ENCODE results near the gene MPI.

Gene MPI

GRCh38 chr15:74937590-74938371 lies 47.9 kb downstream of the MPI start, which contains the start of gene COX5A (continued):
- TF ChIP-seq ZNF513 (tag by site-specific recombination; IDR thresholded peaks at IDR 0.05) (0 out of 2 replicates have a peak, but pooled peaks have one; percentile 8), ZEB2 (tag by site-specific recombination; IDR thresholded peaks at IDR 0.05) (peak; percentile 85), BCL11A (tag by site-specific recombination; IDR thresholded peaks at IDR 0.05; ENCODE audit: low read depth) (peak; percentile 78), AEBP2 (tag by site-specific recombination; IDR thresholded peaks at IDR 0.05; ENCODE audit: borderline replicate concordance) (no peak), ZNF292 (tag by site-specific recombination; IDR thresholded peaks at IDR 0.05; ENCODE audit: borderline replicate concordance, low read depth) (peak; percentile 31; the same call in 1 of the 2 replicates), HOXA7 (CRISPR knock-in tag; IDR thresholded peaks at IDR 0.05; ENCODE audit: borderline replicate concordance) (no peak), WT1 (tag by site-specific recombination; IDR thresholded peaks at IDR 0.05) (peak; percentile 10), PRDM6 (tag by site-specific recombination; IDR thresholded peaks at IDR 0.05) (no peak; the same call in 1 of the 2 replicates), ZSCAN4 (tag by site-specific recombination; IDR thresholded peaks at IDR 0.05) (no peak), TSHZ1 (tag by site-specific recombination; IDR thresholded peaks at IDR 0.05; ENCODE audit: borderline replicate concordance) (no peak), ZBTB8A (tag by site-specific recombination; IDR thresholded peaks at IDR 0.05) (peak; percentile 84), KLF1 (tag by site-specific recombination; IDR thresholded peaks at IDR 0.05) (peak; percentile 45; the same call in 1 of the 2 replicates), PRDM10 (tag by site-specific recombination; IDR thresholded peaks at IDR 0.05) (peak; percentile 59), ZFP69B (tag by site-specific recombination; IDR thresholded peaks at IDR 0.05) (no peak), CTCF (tag by site-specific recombination; IDR thresholded peaks at IDR 0.05) (peak; percentile 87), ZNF580 (tag by site-specific recombination; IDR thresholded peaks at IDR 0.05) (peak; percentile 57), SP2 (tag by site-specific recombination; IDR thresholded peaks at IDR 0.05) (peak; percentile 61), ZNF274 (IDR thresholded peaks at IDR 0.05; ENCODE audit: low read length) (no peak), ZNF274 (tag by site-specific recombination; IDR thresholded peaks at IDR 0.05; ENCODE audit: borderline replicate concordance) (no peak), ZNF184 (tag by site-specific recombination; IDR thresholded peaks at IDR 0.05) (peak; percentile 53; the same call in 1 of the 2 replicates), ZNF354C (tag by site-specific recombination; IDR thresholded peaks at IDR 0.05; ENCODE audit: borderline replicate concordance, low read depth) (no peak)

All from HEK293 (cell line).